GM12865 (cell line): ENCODE measurements around the gene ARL6IP4.

Experiments used
- DNase-seq: peaks from one replicate; pipeline ENCODE4 v3.0.0; 2010; ENCODE audit warnings: low read depth
- H3K4me3 ChIP-seq: 2 replicates; pipeline ENCODE4 v1.5.1; 2011; ENCODE audit warnings: mild to moderate bottlenecking, low read depth, low read length, control low read depth
- CTCF ChIP-seq: IDR thresholded peaks from 2 replicates; pipeline ENCODE4 v1.5.1; 2011; ENCODE audit warnings: low read length, control low read depth, low read depth, inconsistent platforms; ENCODE audit not compliant: insufficient read depth; ENCODE audit errors: missing control alignments

Gene ARL6IP4

GRCh38 chr12:123003257-123003656 is 22.8 kb downstream of the ARL6IP4 start:
- no peak overlapping the region for H3K4me3 ChIP-seq
- no peak for TF ChIP-seq CTCF
- no peak for DNase-seq

GRCh38 chr12:123004287-123004686 is 23.8 kb downstream of the ARL6IP4 start:
- no peak for DNase-seq
- no peak overlapping the region for H3K4me3 ChIP-seq
- no peak for TF ChIP-seq CTCF

GRCh38 chr12:123005081-123005626 is 24.7 kb downstream of the ARL6IP4 start:
- DNase-seq: no peak
- no peak overlapping the region for H3K4me3 ChIP-seq
- TF ChIP-seq CTCF: no peak

- H3K4me3 ChIP-seq: no peak overlapping the region
- no peak for DNase-seq
- no peak for TF ChIP-seq CTCF
Observed at GRCh38 chr12:123006977-123007376, 26.5 kb downstream of the ARL6IP4 start.

- DNase-seq: no peak
- no peak overlapping the region for H3K4me3 ChIP-seq
- TF ChIP-seq CTCF: no peak
Observed at GRCh38 chr12:123010110-123010509, 29.6 kb downstream of the ARL6IP4 start.

GRCh38 chr12:123010681-123011080 is 30.2 kb downstream of the ARL6IP4 start:
- no peak for TF ChIP-seq CTCF

GRCh38 chr12:123011701-123012100 is 31.2 kb downstream of the ARL6IP4 start:
- H3K4me3 ChIP-seq: no peak overlapping the region
- TF ChIP-seq CTCF: no peak
- no peak for DNase-seq

More at GRCh38 chr12:123010681-123011080, 30.2 kb downstream of the ARL6IP4 start:
- no peak overlapping the region for H3K4me3 ChIP-seq
- no peak for DNase-seq
